ENCODE measurements around the gene CLIP2.
"Not testable (repeated sequence)": the region's sequence is repeated elsewhere in the genome, so short reads cannot be mapped to it uniquely, and the experiment has no call there.

CLIP2 gene

DNA sequence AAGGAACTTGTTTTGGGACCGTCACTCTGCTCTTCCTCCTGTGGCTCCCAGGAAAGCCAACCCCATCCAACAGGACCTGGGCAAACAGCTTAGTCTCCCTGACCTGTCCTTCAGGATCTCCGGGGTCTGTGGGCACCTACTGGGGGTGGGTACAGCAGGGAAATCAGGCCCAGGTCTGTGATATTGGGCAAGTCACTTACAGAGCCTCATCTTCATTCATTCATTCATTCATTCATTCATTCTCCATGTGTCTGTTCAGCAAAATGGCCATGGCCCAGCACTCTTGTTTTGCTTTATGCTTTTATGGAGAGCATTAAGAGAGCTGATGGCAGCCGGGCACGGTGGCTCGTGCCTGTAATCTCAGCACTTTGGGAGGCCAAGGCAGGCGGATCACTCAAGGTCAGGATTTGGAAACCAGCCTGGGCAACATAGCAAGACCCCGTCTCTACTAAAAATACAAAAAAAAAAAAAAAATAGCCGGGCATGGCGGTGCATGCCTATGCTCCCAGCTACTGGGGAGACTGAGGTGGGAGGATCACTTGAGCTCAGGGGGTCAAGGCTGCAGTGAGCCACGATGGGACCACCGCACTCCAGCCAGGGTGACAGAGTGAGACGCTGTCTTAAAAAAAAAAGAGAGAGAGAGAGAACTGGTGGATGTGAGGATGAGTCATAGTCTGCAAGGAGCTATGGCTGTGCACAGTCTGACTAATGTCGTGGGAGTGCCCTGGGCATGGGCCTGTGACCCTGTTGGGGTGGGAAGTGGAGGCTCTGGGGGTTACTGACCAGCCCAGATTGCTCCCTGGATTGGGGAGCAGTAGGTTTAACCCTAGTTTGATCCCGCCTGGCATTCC is 54.3 kb downstream of the CLIP2 start:
- no peak for FAIRE-seq
- DNase-seq (ENCODE audit: insufficient read length, low spot score), result no peak
- TF ChIP-seq, protein P1, sequence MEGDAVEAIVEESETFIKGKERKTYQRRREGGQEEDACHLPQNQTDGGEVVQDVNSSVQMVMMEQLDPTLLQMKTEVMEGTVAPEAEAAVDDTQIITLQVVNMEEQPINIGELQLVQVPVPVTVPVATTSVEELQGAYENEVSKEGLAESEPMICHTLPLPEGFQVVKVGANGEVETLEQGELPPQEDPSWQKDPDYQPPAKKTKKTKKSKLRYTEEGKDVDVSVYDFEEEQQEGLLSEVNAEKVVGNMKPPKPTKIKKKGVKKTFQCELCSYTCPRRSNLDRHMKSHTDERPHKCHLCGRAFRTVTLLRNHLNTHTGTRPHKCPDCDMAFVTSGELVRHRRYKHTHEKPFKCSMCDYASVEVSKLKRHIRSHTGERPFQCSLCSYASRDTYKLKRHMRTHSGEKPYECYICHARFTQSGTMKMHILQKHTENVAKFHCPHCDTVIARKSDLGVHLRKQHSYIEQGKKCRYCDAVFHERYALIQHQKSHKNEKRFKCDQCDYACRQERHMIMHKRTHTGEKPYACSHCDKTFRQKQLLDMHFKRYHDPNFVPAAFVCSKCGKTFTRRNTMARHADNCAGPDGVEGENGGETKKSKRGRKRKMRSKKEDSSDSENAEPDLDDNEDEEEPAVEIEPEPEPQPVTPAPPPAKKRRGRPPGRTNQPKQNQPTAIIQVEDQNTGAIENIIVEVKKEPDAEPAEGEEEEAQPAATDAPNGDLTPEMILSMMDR (IDR thresholded peaks at IDR 0.05; ENCODE audit: insufficient read depth, missing control alignments), result no peak

DNA sequence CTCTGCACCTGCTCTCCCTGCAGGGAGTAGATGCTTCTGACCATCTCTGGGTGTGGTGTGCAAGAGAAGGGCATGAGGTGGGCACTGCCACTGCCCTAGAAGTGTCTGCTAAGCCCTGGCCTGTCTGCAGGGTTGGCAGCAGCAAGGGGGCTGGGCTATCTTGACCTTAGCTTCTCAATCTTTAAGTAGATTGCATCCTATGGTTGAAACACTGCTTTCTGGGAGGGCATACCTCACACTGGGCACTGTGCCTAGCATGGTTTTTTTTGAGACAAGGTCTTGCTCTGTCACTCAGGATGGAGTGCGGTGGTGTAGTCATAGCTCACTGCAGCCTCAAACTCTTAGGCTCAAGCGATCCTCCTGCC is 54.9 kb downstream of the CLIP2 start:
- TF ChIP-seq, protein P1 (IDR thresholded peaks at IDR 0.05; ENCODE audit: insufficient read depth, missing control alignments), result no peak
- no peak for FAIRE-seq
- DNase-seq (ENCODE audit: insufficient read length, low spot score), result no peak

DNA sequence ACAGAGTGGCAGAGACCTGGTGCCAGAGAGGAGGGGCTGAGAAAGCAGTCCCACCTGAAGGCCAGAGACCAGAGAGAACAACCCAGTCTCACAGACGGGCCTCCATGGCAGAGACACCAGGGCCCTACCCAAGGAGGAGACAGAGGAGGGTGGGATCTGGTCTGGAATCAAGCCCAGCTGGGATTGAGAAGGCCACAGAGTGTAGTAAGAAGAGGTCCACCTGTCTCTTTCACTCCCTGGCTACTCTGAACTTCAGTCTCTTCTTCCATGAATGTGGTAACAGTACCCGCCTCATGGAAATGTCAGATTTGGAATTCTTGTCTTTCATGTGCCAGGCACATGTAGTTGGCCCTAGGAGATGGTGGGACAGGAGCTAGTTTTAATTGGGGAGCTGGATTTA is 55.6 kb downstream of the CLIP2 start:
- DNase-seq (ENCODE audit: insufficient read length, low spot score) (no peak), FAIRE-seq (no peak)
- TF ChIP-seq, protein P1 (IDR thresholded peaks at IDR 0.05; ENCODE audit: insufficient read depth, missing control alignments), result no peak

DNA sequence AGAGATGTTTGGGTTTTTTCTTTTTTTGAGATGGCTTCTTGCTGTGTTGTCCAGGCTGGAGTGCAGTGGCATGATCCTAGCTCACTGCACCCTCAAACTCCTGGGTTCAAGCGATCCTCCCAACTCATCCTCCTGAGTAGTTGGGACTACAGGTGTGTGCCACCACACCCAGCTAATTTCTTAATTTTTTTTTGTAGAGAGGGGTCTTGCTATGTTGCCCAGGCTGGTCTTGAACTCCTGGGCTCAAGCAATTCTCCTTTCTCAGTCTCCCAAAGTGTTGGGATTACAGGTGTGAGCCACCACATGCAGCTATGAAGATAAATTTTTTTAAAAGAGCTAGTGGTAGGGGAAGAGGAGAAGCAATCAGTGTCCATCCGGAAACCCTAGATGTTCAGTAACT is 56.8 kb downstream of the CLIP2 start:
- no peak for DNase-seq (ENCODE audit: insufficient read length, low spot score)
- TF ChIP-seq, protein P1 (IDR thresholded peaks at IDR 0.05; ENCODE audit: insufficient read depth, missing control alignments), result no peak
- FAIRE-seq, result no peak

DNA sequence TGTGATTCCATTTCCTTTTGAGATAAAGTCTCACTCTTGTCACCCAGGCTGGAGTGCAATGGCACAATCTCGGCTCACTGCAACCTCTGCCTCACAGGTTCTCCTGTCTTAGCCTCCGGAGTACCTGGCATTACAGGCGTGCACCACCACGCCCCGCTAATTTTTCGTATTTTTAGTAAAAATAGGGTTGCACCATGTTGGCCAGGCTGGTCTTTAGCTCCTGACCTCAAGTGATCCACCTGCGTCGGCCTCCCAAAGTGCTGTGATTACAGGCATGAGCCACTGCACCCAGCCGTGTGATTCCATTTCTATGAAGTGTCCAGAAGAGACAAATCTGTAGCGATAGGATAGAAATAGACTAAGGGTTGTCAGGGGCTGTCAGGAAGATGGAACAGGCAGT is 60.4 kb downstream of the CLIP2 start:
- FAIRE-seq (no peak), DNase-seq (ENCODE audit: insufficient read length, low spot score) (no peak)
- TF ChIP-seq, protein P1 (IDR thresholded peaks at IDR 0.05; ENCODE audit: insufficient read depth, missing control alignments), result no peak

DNA sequence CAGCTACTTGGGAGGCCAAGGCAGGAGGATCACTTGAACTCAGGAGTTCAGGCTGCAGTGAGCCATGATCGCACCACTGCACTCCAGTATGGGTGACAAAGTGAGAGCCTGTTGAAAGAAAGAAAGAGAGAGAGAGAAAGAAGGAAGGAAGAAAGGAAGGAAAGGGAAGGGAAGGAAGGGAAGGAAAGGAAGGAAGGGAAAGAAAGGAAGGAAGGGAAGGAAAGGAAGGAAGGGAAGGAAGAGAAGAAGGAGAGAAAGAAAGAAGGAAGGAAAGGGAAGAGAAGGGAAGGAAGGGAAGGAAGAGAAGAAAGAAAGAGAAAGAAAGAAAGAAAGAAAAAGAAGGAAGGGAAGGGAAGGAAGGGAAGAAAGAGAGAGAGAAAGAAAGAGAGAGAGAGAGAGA is 61.5 kb downstream of the CLIP2 start:
- TF ChIP-seq, protein P1 (IDR thresholded peaks at IDR 0.05; ENCODE audit: insufficient read depth, missing control alignments), result no peak
- FAIRE-seq (no peak), DNase-seq (ENCODE audit: insufficient read length, low spot score) (no peak)

DNA sequence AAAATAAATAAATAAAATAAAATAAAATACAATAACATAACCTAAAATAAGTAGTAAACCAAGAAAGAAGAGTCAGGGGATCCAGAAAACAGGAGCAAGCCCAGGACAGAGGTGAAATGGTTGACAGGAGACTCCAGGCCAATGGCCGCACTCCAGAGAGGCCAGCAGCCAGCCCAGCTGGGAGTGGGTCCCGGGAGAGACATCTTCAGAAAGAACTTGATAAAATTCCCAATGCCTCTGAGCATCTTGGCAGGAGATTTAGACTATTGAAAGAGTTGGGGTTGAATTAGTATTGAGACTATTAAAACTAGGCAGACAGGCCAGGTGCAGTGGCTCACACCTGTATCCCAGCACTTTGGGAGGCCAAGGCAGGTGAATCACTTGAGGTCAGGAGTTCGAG is 62.6 kb downstream of the CLIP2 start:
- no peak for DNase-seq (ENCODE audit: insufficient read length, low spot score)
- no peak for FAIRE-seq
- TF ChIP-seq, protein P1 (IDR thresholded peaks at IDR 0.05; ENCODE audit: insufficient read depth, missing control alignments), result no peak

DNA sequence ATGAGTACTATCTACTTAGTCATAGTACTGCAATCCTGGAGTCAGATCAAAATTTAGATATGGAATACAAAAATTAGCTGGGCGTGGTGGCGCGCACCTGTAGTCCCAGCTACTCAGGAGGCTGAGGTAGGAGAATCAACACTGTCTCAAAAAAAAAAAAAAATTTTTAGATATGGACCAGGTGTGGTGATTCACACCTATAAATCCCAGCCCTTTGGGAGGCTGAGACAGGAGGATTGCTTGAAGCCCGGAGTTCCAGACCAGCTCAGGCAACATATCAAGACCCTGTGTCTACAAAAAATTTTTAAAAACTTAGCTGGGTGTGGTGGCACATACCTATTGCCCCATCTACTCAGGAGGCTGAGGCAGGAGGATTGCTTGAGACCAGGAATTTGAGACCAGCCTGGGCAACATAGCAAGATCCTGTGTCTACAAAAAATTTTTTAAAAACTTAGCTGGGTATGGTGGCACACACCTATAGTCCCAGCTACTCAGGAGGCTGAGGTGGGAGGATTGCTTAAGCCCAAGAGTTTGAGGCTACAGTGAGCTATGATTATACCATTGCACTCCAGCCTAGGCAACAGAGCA is 63.4 kb downstream of the CLIP2 start:
- not testable (repeated sequence) for DNase-seq (ENCODE audit: insufficient read length, low spot score); FAIRE-seq

Measured in D721Med (cell line).